ENCODE results near the gene INF2.

Gene INF2

DNA sequence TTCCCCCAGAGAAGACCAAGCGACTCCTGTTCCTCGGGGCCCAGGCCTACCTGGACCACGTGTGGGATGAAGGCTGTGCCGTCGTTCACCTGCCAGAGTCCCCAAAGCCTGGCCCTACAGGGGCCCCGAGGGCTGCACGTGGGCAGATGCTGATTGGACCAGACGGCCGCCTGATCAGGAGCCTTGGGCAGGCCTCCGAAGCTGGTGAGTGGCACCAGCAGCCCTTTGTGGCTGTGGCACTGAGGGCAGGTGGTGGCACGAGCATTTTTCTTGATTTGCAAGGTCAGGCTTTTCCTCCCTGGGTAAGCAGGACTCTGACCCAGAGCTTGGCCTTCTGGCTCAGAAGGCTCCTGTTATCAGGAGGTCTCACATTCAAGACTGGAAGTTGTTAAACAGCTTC lies 66.2 kb downstream of the INF2 start:
- no peak for DNase-seq

DNA sequence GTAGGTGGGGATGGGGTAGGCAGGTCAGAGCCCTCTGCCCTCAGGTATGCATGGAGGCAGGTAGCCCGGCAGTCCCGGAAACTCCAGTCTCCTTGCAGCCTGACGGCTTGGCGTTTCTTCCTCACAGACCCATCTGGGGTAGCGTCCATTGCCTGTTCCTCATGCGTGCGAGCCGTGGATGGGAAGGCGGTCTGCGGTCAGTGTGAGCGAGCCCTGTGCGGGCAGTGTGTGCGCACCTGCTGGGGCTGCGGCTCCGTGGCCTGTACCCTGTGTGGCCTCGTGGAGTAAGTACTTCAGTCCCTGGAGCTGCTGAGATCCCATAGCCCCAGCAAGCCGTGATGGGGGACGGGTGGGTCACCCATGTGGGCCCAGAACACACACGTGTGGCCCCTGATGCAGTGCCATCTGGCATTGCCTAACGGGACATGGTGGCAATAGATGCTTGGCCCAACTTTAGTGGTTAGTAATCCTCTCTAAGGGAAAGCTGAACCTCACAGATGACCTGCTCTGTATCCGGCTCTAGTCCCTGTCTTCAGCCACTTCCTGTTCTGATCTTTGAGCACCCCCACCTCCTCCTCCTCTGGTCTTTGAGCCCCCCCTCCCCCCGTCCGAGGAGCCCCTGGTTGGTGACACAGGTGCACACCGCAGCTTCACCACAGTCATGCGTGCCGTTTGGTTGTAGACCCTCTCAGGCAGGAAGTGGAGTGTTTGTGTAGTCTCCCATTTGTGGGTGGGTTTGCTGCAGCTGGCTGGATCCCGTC lies 67.2 kb downstream of the INF2 start:
- no peak for DNase-seq

DNA sequence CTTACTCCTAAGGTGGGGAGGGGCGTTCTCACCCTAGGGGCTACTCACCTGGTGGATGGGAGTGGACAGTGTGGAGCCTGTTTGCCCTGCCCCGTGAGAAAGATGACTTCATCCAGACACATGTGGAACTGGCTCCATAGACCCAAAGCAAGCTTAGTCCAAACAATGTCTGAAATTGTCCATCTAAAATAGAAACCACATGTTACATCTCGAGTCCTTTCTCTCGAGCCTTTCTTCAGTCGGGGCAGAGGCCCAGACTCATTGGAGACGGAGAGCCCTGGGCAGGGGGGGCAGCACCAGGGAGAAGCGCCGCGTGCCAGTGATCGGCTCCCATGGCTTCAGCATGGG lies 67.8 kb downstream of the INF2 start:
- DNase-seq = no peak

DNA sequence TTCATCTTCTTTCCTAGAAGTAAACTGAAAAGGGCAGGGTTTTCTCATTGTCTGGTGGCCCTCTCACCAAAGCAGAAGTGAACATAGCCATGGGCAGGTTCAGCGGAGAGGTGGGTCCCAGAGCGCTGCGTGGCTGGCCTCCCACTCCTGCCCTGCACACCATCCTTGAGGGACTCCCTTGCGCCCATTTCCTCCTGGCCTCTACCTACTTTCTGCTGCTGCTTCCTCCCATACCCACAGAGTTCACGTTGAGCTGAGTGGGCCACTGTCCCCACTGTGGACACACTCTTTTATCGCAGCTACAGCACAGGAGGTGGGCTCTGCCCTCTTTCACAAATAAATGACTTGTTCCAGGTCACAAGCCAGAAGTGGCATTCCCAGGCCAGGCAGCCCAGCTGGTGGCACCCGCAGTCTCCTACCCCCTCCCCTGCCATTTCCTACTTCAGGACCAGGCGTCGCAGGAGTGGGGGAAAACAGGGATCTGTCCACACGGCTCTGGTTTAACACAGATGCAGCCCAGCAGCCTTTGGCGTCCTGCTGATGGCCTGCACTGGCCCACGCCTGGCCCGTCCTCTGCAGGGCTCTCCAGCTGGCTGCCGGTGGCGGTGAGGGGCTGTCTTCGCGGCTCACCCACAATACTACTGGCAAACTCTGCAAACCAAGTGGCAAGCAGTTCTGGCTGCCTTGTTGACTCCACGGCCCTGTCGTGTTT lies 68.4 kb downstream of the INF2 start:
- no peak for DNase-seq

DNA sequence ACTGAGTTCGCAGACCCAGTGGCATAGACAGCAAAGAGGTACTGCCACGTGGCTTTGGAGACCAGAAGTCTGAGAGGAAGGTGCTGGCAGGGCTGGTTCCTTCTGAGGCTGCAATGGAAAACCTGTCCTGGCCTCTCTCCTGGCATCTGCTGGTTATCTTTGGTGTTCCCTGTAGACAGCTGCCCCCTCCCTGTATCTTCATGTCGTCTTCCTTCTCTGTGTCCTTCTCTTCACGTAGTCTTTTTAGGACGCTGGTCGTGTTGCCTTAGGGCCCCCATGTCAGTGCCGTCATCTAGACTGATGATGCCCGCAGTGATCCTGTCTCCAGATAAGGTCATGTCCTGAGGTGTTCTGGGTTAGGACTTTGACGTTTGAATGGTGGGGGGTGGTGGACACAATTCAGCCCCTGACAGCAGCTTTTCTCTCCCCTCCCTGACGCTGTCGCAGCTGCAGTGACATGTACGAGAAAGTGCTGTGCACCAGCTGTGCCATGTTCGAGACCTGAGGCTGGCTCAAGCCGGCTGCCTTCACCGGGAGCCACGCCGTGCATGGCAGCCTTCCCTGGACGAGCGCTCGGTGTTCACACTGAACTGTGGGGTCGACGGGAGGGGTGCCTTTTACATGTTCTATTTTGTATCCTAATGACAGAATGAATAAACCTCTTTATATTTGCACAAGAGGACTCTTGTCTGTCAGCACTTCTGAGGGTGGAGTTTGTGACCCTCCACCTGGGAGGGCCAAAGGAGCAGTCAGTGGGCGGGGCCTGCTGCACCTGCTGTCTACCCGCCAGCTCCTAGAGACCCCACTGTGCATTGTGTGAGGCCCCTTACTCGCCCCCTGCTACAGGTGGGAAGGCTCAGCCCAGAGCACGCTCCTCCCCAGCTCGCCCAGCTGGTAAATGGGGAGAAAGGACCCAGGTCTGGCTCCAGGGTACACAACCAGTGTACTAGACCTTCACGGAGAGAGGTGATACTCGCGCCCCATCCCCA lies 69.9 kb downstream of the INF2 start:
- no peak for DNase-seq

DNA sequence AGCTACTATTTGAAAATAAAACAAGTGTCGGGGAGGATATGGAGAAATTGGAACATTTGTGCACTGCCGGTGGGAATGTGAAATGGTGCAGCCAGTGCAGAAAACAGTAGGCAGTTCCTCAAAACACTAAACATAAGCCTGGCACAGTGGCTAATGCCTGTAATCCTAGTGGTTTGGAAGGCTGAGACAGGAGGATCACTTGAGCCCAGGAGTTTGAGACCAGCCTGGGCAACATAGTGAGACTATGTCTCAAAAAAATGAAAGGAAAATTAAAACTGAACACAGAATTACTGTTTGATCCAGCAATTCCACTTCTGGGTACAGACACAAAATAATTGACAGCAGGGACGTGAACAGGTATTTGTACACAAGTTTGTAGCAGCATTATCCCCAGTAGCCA lies 76.1 kb downstream of the INF2 start:
- no peak for DNase-seq

DNA sequence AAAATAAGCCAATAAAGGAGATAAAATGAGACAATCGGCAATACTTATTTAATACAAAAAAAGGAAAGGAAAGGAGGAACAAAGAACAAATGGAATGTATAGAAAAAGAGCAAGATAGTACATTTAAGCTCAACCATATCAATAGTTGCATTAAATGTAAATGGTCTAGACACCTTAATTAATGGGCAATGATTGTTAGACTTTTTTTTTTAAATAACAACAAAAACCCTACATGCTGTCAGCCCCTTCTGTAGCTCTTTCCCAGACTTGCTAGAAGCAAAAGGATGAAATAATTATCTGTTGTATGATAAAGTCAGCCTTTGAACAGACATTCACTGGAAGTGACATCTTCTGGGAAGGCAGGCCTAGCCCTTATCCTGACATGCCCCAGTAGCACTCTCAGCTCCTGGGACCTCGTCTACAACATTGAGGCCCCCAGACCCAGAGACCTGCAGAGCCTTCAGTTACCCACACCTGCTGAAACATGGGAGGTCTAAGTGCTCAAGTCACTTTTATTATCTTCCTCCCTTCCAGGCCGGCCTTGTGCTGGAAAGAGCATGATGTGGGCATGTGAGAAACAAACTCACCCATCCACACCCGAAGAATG lies 76.9 kb downstream of the INF2 start:
- DNase-seq = no peak

DNA sequence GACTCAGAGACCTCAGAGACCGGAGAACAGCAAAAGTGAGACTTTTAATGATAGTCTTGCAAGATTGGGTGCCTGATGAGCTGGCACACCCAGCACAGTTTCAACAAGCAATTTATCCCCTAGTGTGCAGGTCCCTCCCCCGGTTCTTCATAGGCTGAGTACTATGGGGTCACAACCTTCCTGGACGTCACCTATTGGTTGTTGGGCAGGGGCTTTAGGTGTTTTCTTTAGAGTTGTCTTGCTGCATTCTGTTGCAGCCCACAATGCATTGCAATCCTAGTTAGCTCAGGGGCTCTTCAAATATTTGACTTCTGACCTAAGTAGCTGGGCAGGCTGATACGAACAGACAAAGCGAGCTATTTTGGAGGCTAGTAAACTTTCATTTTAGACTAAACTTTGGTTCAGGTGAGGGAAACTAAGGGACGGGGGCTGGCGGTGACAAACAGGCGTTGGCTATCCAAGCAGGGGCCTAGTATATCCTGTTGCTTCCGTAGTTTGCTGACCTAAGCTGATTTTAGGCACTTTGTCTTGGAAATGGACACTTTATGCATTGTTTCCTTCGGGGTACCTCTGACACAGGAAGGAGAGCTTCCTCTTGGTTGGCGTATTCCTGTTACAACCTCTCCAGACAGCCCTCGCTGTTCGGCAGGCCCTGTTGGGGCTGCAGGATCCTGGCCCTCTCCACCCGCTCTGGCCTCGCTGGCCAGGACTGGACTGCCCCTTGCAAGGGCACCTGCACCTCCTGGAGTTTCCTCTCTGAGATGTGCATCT lies 77.6 kb downstream of the INF2 start:
- no peak for DNase-seq

DNA sequence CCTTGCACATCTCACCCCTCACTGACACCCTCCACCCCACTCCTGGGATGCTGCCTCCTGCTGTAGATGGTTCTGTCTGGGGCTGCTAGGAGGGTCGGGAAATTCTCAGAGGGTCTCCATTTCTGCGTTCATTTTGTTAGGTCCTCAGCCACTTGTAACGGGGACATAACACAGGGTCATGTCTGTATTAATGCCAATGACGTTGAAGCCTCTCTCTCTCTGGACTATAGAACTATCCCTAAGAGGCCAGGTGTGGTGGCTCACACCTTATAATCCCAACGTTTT lies 78.2 kb downstream of the INF2 start:
- DNase-seq = no peak

DNA sequence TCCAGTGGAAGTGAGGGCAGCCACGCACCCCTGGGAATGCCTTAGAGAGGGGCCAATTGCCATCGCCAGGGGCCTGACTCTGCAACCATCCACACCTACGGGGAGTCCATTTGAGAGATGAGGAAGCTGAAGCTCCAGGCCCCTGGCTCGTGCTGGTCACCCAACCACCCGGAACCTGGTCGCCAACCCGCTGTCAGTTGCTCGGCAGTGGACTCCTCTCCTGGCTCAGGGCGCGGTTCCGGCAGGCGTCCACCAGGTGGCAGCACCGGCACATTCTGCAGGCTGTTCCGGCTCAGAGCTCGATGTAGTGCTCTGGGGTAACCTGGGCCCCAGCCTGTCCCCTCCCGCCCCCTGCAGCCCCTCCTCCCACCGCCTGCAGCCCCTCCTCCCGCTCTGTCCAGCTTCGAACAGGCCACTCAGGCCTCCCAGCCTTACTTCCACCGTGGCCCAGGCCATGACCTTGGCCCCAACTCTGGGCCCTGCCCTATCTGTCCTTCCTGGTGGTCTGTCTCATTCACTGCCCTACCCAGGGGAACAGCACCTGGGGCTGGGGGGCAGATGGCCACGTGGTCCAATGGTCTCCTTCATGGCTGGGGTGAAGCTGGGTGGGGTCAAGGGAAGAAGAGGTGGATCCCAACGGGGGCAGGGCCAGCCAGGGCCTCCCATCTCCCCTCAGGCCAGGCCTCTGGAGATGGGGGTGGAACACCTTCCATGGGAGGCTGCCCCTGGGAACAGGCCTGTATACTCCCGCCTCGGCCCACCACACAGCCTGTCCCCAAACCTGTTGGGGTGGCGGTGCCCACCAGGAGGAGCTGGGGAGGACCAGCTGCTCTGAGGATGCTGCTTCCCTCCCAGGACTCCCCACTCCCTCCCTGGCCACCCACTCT lies 79.3 kb downstream of the INF2 start:
- peak; percentile 59 for DNase-seq

DNA sequence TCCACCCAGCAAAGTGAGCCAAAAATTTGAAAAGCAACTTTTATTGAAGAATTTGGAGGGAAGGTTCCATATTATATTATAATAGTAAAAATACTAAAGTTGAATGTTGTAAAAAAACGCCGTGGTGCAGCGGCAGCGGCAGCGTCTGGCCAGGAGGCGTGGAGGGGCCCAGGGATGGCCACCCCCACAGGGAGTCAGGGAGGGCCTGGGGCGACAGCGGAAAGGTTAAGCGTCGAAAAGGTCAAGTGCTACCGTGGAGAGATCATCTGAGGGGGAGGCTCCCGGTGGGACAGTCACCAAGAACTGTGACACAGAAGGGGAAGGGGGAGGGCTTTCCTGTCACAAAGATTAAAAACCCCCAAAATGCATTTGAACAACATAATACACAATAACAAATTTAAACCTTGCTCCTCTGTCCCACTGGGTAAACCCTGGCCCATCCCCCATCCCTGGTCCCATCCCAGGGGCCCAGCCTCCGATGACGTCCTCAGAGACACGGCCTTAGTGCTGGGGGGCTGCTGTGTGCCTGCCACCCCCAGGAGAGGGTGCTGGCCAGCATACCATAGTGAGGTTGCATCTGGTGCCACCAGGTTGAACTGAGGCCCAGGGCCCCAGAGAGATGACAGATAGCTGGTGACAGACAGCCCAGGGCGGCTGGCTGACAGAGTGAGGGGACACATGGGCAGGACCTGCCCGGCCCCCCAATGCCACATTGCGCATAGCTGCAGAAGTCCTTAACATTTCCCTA lies 80.1 kb downstream of the INF2 start:
- no peak for DNase-seq

DNA sequence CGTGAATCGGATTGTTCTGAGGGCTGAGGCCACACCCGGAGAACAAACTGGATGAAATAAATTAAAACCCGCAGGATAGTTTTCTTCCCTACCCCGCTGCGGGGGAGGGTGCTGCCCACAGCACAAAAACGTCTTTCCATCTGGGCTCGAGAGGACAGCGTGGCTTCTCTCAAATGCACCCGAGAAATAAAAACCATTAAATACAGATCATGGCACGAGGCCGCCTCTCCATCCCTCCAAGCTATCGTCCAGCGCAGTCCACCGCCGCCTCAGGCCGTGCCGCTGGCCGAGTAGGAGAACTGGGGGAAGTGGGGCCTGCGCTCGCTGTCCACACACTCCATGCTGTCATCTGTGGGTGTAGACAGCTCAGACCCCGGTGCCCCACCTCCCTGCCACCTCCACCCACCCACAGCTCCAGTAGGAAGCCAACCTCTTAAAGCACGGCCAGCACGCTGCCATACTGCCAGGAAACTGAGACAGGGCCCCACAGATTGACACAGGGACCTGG lies 80.7 kb downstream of the INF2 start:
- DNase-seq = no peak

DNA sequence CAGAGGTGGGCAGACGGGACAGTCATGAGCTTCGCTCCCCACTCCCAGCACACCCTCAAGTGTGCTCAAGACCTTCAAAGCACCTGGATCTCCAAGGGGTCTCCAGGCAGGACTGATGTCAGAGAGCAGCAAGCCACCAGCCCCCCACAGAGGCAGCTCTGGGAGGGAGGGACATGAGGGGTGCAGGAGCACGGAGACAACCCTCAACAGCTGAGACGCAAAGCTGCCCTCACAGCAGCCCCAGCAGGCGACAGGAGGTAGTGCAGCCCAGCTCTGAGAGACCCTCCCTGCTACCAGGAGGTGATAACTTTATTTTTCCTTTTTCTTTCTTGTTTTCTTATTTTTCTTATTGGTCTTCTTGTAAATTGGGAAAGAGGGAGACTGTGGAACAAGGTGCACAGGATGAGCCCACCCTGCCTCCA lies 81.4 kb downstream of the INF2 start:
- no peak for DNase-seq

DNA sequence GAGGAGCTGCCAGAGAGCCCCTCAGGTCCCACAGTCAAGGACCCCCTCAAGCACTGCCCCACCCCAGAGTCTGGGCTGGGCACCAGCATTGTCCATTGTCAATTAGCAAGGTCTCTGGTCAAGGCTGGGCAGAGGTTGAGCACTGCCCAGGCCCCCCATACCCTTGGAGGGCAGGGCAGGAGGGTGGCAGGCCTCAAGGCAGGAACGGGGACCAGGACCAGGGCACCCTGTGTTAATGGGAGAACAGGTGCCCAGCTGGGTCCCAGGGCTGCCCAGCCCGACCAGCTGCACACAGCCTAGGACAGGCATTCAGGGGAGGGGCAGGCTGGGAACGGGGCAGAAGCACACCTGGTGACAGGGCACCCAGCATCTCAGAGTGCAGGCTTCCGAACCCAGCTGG lies 82.0 kb downstream of the INF2 start:
- DNase-seq = no peak
